Mesothelial cell of epicardium (in vitro differentiated cells): Measurements from ENCODE around the gene SLC48A1. TPM values are rescaled to one million over a fixed set of nuclear protein-coding genes. Genes with fewer than 3 reads are reported as not detected.
A peak's percentile ranks its signal among the peaks of the same experiment; 100 is the strongest.

Source experiments
- DNase-seq, 2 experiments: peaks; one replicate each; pipeline ENCODE4 v3.0.0; 2021; ENCODE audit warnings: low spot score in 2 of 2; ENCODE audit not compliant: unreplicated experiment in 2 of 2
- H3K27ac Mint-ChIP-seq: 2 replicates; pipeline ENCODE4 v1.8.0; 2021; ENCODE audit warnings: mixed read lengths
- H3K27me3 Mint-ChIP-seq: 2 replicates; pipeline ENCODE4 v1.8.0; 2021; ENCODE audit warnings: low read depth, mixed read lengths
- H3K36me3 Mint-ChIP-seq: 2 replicates; pipeline ENCODE4 v1.8.0; 2021; ENCODE audit warnings: mixed read lengths
- H3K4me1 Mint-ChIP-seq: 2 replicates; pipeline ENCODE4 v1.8.0; 2021; ENCODE audit warnings: mixed read lengths
- H3K4me3 Mint-ChIP-seq: 2 replicates; pipeline ENCODE4 v1.8.0; 2021; ENCODE audit warnings: mild to moderate bottlenecking, moderate library complexity, mixed read lengths
- H3K9me3 Mint-ChIP-seq: 2 replicates; pipeline ENCODE4 v1.8.0; 2021; ENCODE audit warnings: mixed read lengths
- CTCF ChIP-seq: fragments of 200-600 bp; sonication (generic); IDR thresholded peaks from one replicate; pipeline ENCODE4 v1.5.0; 2021; ENCODE audit warnings: antibody characterized with exemption; ENCODE audit not compliant: unreplicated experiment
- total RNA-seq: library from RNA; stranded (reverse); gene quantifications from 3 replicates; pipeline ENCODE4 v1.2.1, GENCODE V29; 2021

Gene SLC48A1
- total RNA-seq, 1 donor from 2014 or later, result 27.7 TPM

- Mint-ChIP-seq H3K27ac (no peak overlapping the region), H3K4me1 (peaks cover 26% of the 10 kb centered on the region), H3K4me3 (no peak overlapping the region), H3K9me3 (no peaks in the 10 kb centered on the region), H3K27me3 (no peaks in the 10 kb centered on the region), H3K36me3 (peaks cover 4% of the 10 kb centered on the region)
- no peak for DNase-seq
- no peak for TF ChIP-seq CTCF
Observed at GRCh38 chr12:47799357-47799955, 26.4 kb downstream of the SLC48A1 start.

DNA sequence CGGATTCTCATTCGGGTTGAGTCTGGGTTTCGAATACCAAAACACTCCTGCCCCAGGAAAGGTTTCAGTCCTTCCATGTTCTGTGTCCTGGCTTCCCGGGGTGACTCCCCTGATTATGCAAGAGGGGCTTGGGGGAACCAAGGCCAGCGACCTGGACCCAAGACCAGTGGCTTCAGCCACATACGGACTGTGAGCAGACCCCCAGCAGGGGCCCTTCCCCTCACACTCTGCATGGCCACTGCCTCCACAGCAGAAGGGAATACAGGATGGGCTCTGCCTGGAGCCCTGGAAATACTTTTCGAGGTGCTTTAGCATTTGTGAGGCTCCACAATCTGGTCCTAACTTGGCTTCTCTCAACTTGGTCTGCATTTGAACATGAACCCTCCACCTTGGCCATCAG lies 27.5 kb downstream of the SLC48A1 start:
- TF ChIP-seq CTCF, result no peak
- peaks cover 32% of the 10 kb centered on the region for H3K4me1 Mint-ChIP-seq
- H3K4me3 Mint-ChIP-seq, result no peak overlapping the region
- no peak overlapping the region for H3K27ac Mint-ChIP-seq
- H3K36me3 Mint-ChIP-seq, result peaks cover 4% of the 10 kb centered on the region
- DNase-seq, result no peak
- H3K27me3 Mint-ChIP-seq, result no peaks in the 10 kb centered on the region
- H3K9me3 Mint-ChIP-seq, result no peaks in the 10 kb centered on the region

DNA sequence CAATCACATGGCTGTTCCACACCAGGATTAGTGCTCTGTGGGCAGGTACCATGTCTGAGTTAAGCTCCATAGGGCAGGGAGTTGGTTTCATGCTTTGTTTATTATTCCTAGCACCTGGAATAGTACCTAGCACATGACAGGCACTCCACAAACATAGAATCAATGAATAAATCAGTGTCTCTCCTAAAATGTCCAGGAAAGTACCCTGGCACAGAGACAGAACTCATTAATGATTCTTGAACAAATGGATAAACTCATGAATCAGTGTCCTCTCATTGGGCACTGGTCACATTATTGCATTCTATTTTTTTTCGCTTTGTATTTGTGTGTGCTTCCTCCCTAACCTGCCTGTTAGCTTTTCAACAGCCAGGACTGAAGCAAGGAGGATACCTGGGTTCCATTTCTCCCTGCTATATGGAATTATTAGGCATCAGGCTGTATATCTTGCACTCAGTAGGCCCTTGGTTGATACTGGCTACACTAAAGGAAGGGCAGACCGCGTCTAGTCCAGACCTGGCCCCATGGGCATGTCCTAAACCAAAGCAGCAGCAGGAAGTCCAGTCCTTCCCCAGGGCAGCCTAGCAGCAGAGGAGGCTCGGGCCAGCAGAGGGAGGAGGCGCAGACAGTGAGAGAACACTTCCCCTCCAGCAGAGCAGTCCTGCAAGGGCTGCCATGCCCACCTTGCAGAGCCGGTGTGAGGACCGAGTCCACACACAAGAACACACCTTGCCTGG lies 28.3 kb downstream of the SLC48A1 start:
- DNase-seq, result no peak
- Mint-ChIP-seq H3K4me1 (peaks cover 32% of the 10 kb centered on the region), H3K36me3 (peaks cover 4% of the 10 kb centered on the region), H3K4me3 (no peak overlapping the region), H3K9me3 (no peaks in the 10 kb centered on the region), H3K27me3 (no peaks in the 10 kb centered on the region), H3K27ac (no peak overlapping the region)
- TF ChIP-seq CTCF, result no peak

- Mint-ChIP-seq H3K27ac (peak overlapping the region; percentile 39), H3K27me3 (no peaks in the 10 kb centered on the region), H3K36me3 (peaks cover 4% of the 10 kb centered on the region), H3K4me1 (peaks cover 32% of the 10 kb centered on the region), H3K9me3 (no peaks in the 10 kb centered on the region), H3K4me3 (no peak overlapping the region)
- no peak for DNase-seq
- TF ChIP-seq CTCF, result no peak
Observed at GRCh38 chr12:47801904-47802246, 28.8 kb downstream of the SLC48A1 start.

- H3K4me1 Mint-ChIP-seq, result peaks cover 35% of the 10 kb centered on the region
- peak overlapping the region; percentile 39 for H3K27ac Mint-ChIP-seq
- no peaks in the 10 kb centered on the region for H3K27me3 Mint-ChIP-seq
- H3K9me3 Mint-ChIP-seq, result no peaks in the 10 kb centered on the region
- peak; percentile 22 for TF ChIP-seq CTCF
- peaks cover 4% of the 10 kb centered on the region for H3K36me3 Mint-ChIP-seq
- DNase-seq, result no peak
- H3K4me3 Mint-ChIP-seq, result no peak overlapping the region
Observed at GRCh38 chr12:47802312-47802711, 29.3 kb downstream of the SLC48A1 start.
